ENCODE results near the gene RABL3. TPM values are rescaled to one million over a fixed set of nuclear protein-coding genes. Genes with fewer than 3 reads are reported as not detected.
A peak's percentile ranks its signal among the peaks of the same experiment; 100 is the strongest.

Gene RABL3
- total RNA-seq, 1 donor from 2014 or later = 17.2 TPM

DNA sequence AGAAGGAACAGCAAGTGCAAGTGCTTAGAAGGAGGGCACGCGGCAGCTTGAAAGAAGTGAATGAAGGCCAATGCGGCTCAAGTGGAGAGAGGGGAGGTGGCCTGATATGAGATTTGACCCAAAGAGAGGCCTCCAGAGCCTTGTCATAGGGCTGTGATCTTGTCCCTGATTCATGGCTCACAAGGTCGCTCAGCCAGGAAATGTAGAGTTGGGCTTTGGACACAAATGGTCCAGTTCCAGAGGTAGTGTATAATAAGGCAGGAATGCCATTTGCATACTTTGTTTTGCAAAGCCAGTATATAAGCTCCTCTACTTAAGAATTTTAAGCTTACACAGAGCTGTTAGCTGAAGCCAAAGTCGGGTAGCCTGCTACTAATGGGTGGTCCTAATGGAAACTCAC is 94.0 kb downstream of the RABL3 start:
- DNase-seq = no peak
- Histone ChIP-seq H3K27ac (no peak overlapping the region), H3K27me3 (no peaks in the 10 kb centered on the region), H3K36me3 (no peaks in the 10 kb centered on the region), H3K9me3 (no peaks in the 10 kb centered on the region), H3K4me3 (no peak overlapping the region), H3K4me1 (no peaks in the 10 kb centered on the region)
- intact Hi-C loops (cut with DNase I) = no loop called here
- TF ChIP-seq, protein P1, sequence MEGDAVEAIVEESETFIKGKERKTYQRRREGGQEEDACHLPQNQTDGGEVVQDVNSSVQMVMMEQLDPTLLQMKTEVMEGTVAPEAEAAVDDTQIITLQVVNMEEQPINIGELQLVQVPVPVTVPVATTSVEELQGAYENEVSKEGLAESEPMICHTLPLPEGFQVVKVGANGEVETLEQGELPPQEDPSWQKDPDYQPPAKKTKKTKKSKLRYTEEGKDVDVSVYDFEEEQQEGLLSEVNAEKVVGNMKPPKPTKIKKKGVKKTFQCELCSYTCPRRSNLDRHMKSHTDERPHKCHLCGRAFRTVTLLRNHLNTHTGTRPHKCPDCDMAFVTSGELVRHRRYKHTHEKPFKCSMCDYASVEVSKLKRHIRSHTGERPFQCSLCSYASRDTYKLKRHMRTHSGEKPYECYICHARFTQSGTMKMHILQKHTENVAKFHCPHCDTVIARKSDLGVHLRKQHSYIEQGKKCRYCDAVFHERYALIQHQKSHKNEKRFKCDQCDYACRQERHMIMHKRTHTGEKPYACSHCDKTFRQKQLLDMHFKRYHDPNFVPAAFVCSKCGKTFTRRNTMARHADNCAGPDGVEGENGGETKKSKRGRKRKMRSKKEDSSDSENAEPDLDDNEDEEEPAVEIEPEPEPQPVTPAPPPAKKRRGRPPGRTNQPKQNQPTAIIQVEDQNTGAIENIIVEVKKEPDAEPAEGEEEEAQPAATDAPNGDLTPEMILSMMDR (IDR thresholded peaks at IDR 0.05) = no peak
- no peak for ATAC-seq

DNA sequence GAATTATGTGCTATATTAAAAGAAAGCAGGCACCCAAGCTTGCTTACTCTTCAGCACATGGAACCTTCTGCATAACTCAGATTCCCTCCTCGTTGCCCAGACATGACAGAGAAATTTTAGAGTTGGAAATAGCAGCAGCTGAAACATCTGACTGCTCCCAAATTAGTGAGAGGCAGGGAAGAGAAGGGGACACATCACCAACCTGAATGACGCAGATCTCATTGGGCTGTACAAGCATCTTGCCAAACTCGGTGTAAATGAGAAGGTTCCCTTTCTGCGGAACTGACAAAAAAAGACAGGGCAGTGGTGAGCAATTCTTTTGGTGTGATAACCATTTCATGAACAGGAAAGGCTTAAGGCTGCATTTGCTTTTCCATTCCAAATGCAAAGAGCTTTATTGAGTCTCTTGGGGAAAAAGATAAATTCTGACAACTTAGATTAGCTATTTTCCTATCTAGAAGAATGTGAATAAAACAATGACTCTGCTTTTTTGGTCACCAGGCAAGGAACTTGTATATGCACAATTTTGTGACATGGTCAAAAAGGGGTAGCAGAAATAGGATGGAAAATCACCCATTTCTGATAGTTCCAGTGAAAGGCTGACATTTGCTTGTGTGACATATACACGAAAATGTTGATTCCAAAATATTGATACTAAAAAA is 95.4 kb downstream of the RABL3 start:
- Histone ChIP-seq H3K27me3 (no peaks in the 10 kb centered on the region), H3K36me3 (no peaks in the 10 kb centered on the region), H3K4me3 (no peak overlapping the region), H3K9me3 (no peaks in the 10 kb centered on the region), H3K4me1 (no peaks in the 10 kb centered on the region), H3K27ac (no peak overlapping the region)
- TF ChIP-seq, protein P1 (IDR thresholded peaks at IDR 0.05) = no peak
- intact Hi-C loops (cut with DNase I) = no loop called here
- ATAC-seq (no peak), DNase-seq (no peak)

DNA sequence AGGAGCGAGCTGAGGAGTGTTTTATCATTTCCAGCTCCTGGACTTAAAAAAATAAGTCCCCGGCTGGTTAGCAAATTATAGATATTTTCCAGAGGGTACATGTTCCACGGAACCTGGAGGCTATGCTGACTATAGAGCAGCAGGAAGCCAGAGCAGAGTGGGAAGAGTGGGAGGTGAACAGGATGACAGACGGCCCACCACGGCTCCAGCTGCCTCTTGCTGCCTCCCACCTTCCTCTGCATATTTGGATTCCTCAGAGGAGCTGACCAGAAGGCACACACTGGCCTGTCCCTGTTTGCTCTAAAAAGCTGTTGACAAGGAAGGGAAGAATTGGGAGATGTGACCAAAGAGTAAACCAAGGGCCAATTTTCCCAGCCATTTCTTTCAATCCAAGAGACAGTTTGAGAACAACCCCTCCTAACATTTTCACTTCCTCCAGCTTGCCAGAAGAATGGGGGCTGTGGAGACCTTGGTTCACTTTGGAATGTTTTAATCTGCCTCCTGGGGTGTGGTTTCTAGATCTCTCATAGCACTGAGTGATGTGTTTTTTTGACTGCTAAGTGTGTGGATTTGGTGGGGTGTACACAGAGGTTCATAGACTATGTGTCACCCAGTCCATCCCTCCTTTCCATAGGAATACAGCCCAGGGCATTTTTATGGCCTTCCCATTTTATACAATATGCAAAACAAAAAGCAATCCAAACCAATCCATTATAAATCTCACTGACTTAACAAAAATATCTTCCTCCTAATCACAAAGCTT is 97.1 kb downstream of the RABL3 start:
- DNase-seq (no peak), ATAC-seq (peak; percentile 34)
- H3K27ac ChIP-seq = no peak overlapping the region
- no peaks in the 10 kb centered on the region for H3K27me3 ChIP-seq
- intact Hi-C loops (cut with DNase I) = no loop called here
- H3K9me3 ChIP-seq = no peaks in the 10 kb centered on the region
- H3K36me3 ChIP-seq = no peaks in the 10 kb centered on the region
- H3K4me3 ChIP-seq = no peak overlapping the region
- no peaks in the 10 kb centered on the region for H3K4me1 ChIP-seq
- TF ChIP-seq, protein P1 (IDR thresholded peaks at IDR 0.05) = no peak

DNA sequence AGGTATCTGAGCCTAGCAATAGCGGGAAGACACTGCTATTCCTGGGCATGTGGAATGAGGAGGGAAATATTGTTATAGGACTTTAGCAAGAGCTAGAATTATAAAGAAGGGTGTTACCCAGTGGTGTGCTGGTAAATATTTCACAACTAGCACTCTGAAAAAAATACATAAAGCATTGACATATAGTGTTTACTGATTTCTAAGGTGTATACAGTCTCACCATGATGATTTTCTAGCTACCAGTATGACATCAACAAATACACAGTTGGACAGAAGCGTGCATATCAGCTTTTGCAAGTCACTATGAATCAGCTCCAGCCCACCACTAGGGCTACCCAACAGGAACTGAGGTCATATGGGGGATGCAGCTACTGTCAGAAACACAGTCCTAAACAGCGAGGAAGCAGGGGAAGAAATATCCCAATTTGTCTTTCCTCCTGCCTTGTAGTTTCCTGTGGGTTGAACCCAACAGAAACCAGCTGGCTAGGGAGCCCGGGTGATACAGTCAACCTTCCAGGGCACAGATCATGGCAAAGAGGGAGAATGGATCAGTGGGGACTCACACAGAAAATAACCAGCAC is 99.9 kb downstream of the RABL3 start:
- H3K27ac ChIP-seq = no peak overlapping the region
- H3K36me3 ChIP-seq = no peaks in the 10 kb centered on the region

DNA sequence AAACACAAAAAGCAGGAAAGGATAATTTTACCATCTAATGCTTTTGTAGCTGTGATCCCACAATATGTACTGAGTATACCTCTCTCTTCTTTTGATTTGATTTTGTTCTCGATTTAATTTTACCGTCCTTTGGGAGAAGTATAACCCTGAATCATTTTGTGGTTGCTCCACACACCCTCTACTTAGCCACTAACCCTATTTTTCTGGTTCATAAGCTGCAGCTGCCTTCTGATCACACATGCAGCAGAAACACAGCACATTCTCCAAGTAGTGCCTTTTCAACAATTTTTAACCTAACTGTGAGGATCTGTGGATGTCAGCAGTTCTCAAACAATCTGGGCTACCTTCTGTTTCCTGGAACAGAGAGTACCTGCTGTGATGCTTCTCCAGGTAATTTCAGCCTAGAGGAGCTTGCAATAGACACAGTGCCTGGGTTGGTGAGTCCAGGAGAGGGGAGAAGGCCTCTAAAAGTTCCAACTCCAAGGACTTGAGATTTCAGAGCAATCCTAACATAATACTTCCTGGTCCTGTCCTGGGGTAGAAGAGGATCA is 100.5 kb downstream of the RABL3 start:
- intact Hi-C loops (cut with DNase I) = no loop called here
- ATAC-seq (no peak), DNase-seq (no peak)
- no peak overlapping the region for H3K27ac ChIP-seq
- H3K4me3 ChIP-seq = no peak overlapping the region
- TF ChIP-seq, protein P1 (IDR thresholded peaks at IDR 0.05) = no peak
- no peaks in the 10 kb centered on the region for H3K4me1 ChIP-seq
- H3K9me3 ChIP-seq = no peaks in the 10 kb centered on the region
- no peaks in the 10 kb centered on the region for H3K27me3 ChIP-seq
- H3K36me3 ChIP-seq = no peaks in the 10 kb centered on the region

More for the DNA sequence above, 99.9 kb downstream of the RABL3 start:
- ATAC-seq (peak; percentile 42), DNase-seq (no peak)
- intact Hi-C loops (cut with DNase I) = no loop called here
- no peaks in the 10 kb centered on the region for H3K9me3 ChIP-seq
- H3K4me1 ChIP-seq = no peaks in the 10 kb centered on the region
- TF ChIP-seq, protein P1 (IDR thresholded peaks at IDR 0.05) = no peak
- no peaks in the 10 kb centered on the region for H3K27me3 ChIP-seq
- no peak overlapping the region for H3K4me3 ChIP-seq
